Measurements from ENCODE around the gene RPS6KA1. TPM values are rescaled to one million over a fixed set of nuclear protein-coding genes. Genes with fewer than 3 reads are reported as not detected.

Gene RPS6KA1
- total RNA-seq, 1 experiment from 2014 or later, result 65.5 TPM

GRCh38 chr1:26500488-26501175 is 28.9 kb upstream of the RPS6KA1 start (continued):
- TF ChIP-seq AFF4 (CRISPR knock-in tag; IDR thresholded peaks at IDR 0.05; ENCODE audit: borderline replicate concordance), result no peak
- TF ChIP-seq, protein P1, sequence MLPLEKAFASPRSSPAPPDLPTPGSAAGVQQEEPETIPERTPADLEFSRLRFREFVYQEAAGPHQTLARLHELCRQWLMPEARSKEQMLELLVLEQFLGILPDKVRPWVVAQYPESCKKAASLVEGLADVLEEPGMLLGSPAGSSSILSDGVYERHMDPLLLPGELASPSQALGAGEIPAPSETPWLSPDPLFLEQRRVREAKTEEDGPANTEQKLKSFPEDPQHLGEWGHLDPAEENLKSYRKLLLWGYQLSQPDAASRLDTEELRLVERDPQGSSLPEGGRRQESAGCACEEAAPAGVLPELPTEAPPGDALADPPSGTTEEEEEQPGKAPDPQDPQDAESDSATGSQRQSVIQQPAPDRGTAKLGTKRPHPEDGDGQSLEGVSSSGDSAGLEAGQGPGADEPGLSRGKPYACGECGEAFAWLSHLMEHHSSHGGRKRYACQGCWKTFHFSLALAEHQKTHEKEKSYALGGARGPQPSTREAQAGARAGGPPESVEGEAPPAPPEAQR (CRISPR knock-in tag; IDR thresholded peaks at IDR 0.05), result no peak
- TF ChIP-seq, protein P2, sequence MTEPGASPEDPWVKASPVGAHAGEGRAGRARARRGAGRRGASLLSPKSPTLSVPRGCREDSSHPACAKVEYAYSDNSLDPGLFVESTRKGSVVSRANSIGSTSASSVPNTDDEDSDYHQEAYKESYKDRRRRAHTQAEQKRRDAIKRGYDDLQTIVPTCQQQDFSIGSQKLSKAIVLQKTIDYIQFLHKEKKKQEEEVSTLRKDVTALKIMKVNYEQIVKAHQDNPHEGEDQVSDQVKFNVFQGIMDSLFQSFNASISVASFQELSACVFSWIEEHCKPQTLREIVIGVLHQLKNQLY (CRISPR knock-in tag; IDR thresholded peaks at IDR 0.05), result peak; percentile 15; the same call in 1 of the 2 replicates
- TF ChIP-seq FOXP1 (CRISPR knock-in tag; IDR thresholded peaks at IDR 0.05; ENCODE audit: borderline replicate concordance), result peak; percentile 2; the same call in 1 of the 2 replicates
- TF ChIP-seq MYBL2 (CRISPR knock-in tag; IDR thresholded peaks at IDR 0.05), result peak; percentile 89
- TF ChIP-seq, protein P3, sequence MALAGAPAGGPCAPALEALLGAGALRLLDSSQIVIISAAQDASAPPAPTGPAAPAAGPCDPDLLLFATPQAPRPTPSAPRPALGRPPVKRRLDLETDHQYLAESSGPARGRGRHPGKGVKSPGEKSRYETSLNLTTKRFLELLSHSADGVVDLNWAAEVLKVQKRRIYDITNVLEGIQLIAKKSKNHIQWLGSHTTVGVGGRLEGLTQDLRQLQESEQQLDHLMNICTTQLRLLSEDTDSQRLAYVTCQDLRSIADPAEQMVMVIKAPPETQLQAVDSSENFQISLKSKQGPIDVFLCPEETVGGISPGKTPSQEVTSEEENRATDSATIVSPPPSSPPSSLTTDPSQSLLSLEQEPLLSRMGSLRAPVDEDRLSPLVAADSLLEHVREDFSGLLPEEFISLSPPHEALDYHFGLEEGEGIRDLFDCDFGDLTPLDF (CRISPR knock-in tag; IDR thresholded peaks at IDR 0.05), result no peak
- TF ChIP-seq SMAD3 (CRISPR knock-in tag; IDR thresholded peaks at IDR 0.05; ENCODE audit: borderline replicate concordance), result 0 out of 2 replicates have a peak, but pooled peaks have one; percentile 2
- TF ChIP-seq, protein P4, sequence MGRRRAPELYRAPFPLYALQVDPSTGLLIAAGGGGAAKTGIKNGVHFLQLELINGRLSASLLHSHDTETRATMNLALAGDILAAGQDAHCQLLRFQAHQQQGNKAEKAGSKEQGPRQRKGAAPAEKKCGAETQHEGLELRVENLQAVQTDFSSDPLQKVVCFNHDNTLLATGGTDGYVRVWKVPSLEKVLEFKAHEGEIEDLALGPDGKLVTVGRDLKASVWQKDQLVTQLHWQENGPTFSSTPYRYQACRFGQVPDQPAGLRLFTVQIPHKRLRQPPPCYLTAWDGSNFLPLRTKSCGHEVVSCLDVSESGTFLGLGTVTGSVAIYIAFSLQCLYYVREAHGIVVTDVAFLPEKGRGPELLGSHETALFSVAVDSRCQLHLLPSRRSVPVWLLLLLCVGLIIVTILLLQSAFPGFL (CRISPR knock-in tag; IDR thresholded peaks at IDR 0.05; ENCODE audit: borderline replicate concordance), result no peak
- no peak for TF ChIP-seq CDX4 (CRISPR knock-in tag; IDR thresholded peaks at IDR 0.05; ENCODE audit: borderline replicate concordance)
- TF ChIP-seq TEAD1 (CRISPR knock-in tag; IDR thresholded peaks at IDR 0.05), result peak; percentile 85; the same call in 1 of the 2 replicates
- TF ChIP-seq ZNF263 (CRISPR knock-in tag; IDR thresholded peaks at IDR 0.05; ENCODE audit: low read depth), result no peak
- 0 out of 2 replicates have a peak, but pooled peaks have one; percentile 6 for TF ChIP-seq GTF2I (CRISPR knock-in tag; conservative IDR thresholded peaks at IDR 0.05)
- TF ChIP-seq JUN (CRISPR knock-in tag; IDR thresholded peaks at IDR 0.05), result 0 out of 2 replicates have a peak, but pooled peaks have one; percentile 52
- TF ChIP-seq FOXJ3 (CRISPR knock-in tag; IDR thresholded peaks at IDR 0.05; ENCODE audit: borderline replicate concordance), result no peak
- TF ChIP-seq PRDM15 (CRISPR knock-in tag; IDR thresholded peaks at IDR 0.05), result no peak
- peak; percentile 46; the same call in 1 of the 2 replicates for TF ChIP-seq GABPB1 (CRISPR knock-in tag; IDR thresholded peaks at IDR 0.05)
- TF ChIP-seq ETV6 (CRISPR knock-in tag; IDR thresholded peaks at IDR 0.05), result peak; percentile 78
- no peak for TF ChIP-seq EMX1 (CRISPR knock-in tag; IDR thresholded peaks at IDR 0.05)
- TF ChIP-seq CBFB (CRISPR knock-in tag; IDR thresholded peaks at IDR 0.05; ENCODE audit: low read depth), result 0 out of 2 replicates have a peak, but pooled peaks have one; percentile 71
- TF ChIP-seq ATF6 (CRISPR knock-in tag; IDR thresholded peaks at IDR 0.05), result peak; percentile 65; the same call in 1 of the 2 replicates
- TF ChIP-seq NFYB (CRISPR knock-in tag; conservative IDR thresholded peaks at IDR 0.05; ENCODE audit: low read depth), result no peak; the same call in 1 of the 2 replicates
- TF ChIP-seq, protein P5, sequence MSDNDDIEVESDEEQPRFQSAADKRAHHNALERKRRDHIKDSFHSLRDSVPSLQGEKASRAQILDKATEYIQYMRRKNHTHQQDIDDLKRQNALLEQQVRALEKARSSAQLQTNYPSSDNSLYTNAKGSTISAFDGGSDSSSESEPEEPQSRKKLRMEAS (CRISPR knock-in tag; IDR thresholded peaks at IDR 0.05), result peak; percentile 82

Measured in WTC11 (cell line).